ENCODE measurements around the gene GALNT14.

- TF ChIP-seq MAFF (IDR thresholded peaks at IDR 0.05; ENCODE audit: low read length) (no peak), HNRNPH1 (optimal IDR thresholded peaks at IDR 0.05; ENCODE audit: low read depth, low read length) (no peak)
- TF ChIP-seq, protein P1, sequence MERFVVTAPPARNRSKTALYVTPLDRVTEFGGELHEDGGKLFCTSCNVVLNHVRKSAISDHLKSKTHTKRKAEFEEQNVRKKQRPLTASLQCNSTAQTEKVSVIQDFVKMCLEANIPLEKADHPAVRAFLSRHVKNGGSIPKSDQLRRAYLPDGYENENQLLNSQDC (CRISPR knock-in tag; IDR thresholded peaks at IDR 0.05) = no peak
- TF ChIP-seq, protein P2, sequence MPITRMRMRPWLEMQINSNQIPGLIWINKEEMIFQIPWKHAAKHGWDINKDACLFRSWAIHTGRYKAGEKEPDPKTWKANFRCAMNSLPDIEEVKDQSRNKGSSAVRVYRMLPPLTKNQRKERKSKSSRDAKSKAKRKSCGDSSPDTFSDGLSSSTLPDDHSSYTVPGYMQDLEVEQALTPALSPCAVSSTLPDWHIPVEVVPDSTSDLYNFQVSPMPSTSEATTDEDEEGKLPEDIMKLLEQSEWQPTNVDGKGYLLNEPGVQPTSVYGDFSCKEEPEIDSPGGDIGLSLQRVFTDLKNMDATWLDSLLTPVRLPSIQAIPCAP (CRISPR knock-in tag; IDR thresholded peaks at IDR 0.05; ENCODE audit: borderline replicate concordance) = no peak
Measured at GRCh38 chr2:30981510-30981909, 156.7 kb downstream of the GALNT14 start.
